GM23338 (cell line): ENCODE data around the gene FAM227B.

ENCODE experiments used
- POLR2AphosphoS5 ChIP-seq: IDR thresholded peaks from 2 replicates; pipeline ENCODE4 v1.6.1; 2016; ENCODE audit warnings: antibody characterized with exemption, low read depth
- TF ChIP-seq, protein P1 (sequence below), 2 experiments: fragments of 200-600 bp in 1 of 2; sonication (generic) in 1 of 2; conservative IDR thresholded peaks; 2 replicates each; pipeline versions ENCODE4 v1.5.1 to v1.6.1; 2016 to 2017; ENCODE audit warnings: antibody characterized with exemption in 2 of 2, low read depth in 2 of 2, mild to moderate bottlenecking in 2 of 2, moderate library complexity in 1 of 2
- TF ChIP-seq, protein P2 (sequence below): IDR thresholded peaks from one replicate; pipeline ENCODE4 v1.6.1; 2018; ENCODE audit warnings: antibody characterized with exemption; ENCODE audit not compliant: unreplicated experiment

DNA sequence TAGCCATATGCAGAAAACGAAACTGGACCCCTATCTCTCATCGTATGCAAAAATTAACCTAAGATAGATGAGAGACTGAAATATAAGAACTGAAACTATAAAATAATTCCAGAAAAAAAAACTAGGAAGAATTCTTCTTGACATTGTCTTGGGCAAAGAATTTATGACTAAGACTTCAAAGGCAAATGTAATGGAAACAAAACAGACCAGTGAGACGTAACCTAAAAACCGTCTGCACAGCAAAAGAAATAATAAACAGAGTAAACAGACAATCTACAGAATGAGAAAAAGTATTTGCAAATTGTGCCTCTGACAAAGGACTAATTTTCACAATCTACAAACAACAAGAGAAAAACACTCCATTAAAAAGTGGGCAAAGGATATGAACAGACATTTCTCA, 92.3 kb downstream of the FAM227B start:
- TF ChIP-seq, protein P1, sequence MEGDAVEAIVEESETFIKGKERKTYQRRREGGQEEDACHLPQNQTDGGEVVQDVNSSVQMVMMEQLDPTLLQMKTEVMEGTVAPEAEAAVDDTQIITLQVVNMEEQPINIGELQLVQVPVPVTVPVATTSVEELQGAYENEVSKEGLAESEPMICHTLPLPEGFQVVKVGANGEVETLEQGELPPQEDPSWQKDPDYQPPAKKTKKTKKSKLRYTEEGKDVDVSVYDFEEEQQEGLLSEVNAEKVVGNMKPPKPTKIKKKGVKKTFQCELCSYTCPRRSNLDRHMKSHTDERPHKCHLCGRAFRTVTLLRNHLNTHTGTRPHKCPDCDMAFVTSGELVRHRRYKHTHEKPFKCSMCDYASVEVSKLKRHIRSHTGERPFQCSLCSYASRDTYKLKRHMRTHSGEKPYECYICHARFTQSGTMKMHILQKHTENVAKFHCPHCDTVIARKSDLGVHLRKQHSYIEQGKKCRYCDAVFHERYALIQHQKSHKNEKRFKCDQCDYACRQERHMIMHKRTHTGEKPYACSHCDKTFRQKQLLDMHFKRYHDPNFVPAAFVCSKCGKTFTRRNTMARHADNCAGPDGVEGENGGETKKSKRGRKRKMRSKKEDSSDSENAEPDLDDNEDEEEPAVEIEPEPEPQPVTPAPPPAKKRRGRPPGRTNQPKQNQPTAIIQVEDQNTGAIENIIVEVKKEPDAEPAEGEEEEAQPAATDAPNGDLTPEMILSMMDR (conservative IDR thresholded peaks at IDR 0.05; ENCODE audit: low read depth in 2 of 2), result no peak
- TF ChIP-seq POLR2AphosphoS5, result no peak
- TF ChIP-seq, protein P2, sequence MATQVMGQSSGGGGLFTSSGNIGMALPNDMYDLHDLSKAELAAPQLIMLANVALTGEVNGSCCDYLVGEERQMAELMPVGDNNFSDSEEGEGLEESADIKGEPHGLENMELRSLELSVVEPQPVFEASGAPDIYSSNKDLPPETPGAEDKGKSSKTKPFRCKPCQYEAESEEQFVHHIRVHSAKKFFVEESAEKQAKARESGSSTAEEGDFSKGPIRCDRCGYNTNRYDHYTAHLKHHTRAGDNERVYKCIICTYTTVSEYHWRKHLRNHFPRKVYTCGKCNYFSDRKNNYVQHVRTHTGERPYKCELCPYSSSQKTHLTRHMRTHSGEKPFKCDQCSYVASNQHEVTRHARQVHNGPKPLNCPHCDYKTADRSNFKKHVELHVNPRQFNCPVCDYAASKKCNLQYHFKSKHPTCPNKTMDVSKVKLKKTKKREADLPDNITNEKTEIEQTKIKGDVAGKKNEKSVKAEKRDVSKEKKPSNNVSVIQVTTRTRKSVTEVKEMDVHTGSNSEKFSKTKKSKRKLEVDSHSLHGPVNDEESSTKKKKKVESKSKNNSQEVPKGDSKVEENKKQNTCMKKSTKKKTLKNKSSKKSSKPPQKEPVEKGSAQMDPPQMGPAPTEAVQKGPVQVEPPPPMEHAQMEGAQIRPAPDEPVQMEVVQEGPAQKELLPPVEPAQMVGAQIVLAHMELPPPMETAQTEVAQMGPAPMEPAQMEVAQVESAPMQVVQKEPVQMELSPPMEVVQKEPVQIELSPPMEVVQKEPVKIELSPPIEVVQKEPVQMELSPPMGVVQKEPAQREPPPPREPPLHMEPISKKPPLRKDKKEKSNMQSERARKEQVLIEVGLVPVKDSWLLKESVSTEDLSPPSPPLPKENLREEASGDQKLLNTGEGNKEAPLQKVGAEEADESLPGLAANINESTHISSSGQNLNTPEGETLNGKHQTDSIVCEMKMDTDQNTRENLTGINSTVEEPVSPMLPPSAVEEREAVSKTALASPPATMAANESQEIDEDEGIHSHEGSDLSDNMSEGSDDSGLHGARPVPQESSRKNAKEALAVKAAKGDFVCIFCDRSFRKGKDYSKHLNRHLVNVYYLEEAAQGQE, result no peak
